MM.1S (cell line): ENCODE measurements around the gene OASL.

ENCODE experiments used
- DNase-seq: peaks from one replicate; pipeline ENCODE4 v3.0.0-alpha.2; 2015
- H2AFZ ChIP-seq: fragments of 300-600 bp; sonication (generic); 2 replicates; pipeline ENCODE4 v1.6.0; 2016; ENCODE audit warnings: antibody characterized with exemption, low read length
- H3F3A ChIP-seq: fragments of 300-600 bp; sonication (generic); 2 replicates; pipeline ENCODE4 v1.6.1; 2016; ENCODE audit warnings: mild to moderate bottlenecking, antibody characterized with exemption, low read length, moderate library complexity, mixed read lengths; ENCODE audit not compliant: insufficient read depth
- H3K27ac ChIP-seq: fragments of 300-600 bp; sonication (generic); 2 replicates; pipeline ENCODE4 v1.5.1; 2016; ENCODE audit warnings: mild to moderate bottlenecking, low read length
- H3K27me3 ChIP-seq: fragments of 300-600 bp; sonication (generic); replicated peaks from 2 replicates; pipeline ENCODE4 v1.6.0; 2016; ENCODE audit warnings: low read length; ENCODE audit not compliant: insufficient read depth
- H3K36me3 ChIP-seq: fragments of 300-600 bp; sonication (generic); replicated peaks from 2 replicates; pipeline ENCODE4 v1.6.1; 2016; ENCODE audit warnings: mild to moderate bottlenecking, low read length, mixed read lengths; ENCODE audit not compliant: insufficient read depth
- H3K4me1 ChIP-seq: fragments of 300-600 bp; sonication (generic); 2 replicates; pipeline ENCODE4 v1.6.1; 2016; ENCODE audit warnings: low read length, mixed read lengths
- H3K4me2 ChIP-seq: fragments of 300-600 bp; sonication (generic); 2 replicates; pipeline ENCODE4 v1.6.0; 2016; ENCODE audit warnings: low read depth, low read length
- H3K4me3 ChIP-seq: fragments of 300-600 bp; sonication (generic); 2 replicates; pipeline ENCODE4 v1.5.1; 2016; ENCODE audit warnings: low read length, mixed read lengths
- H3K79me2 ChIP-seq: fragments of 300-600 bp; sonication (generic); 2 replicates; pipeline ENCODE4 v1.6.1; 2016; ENCODE audit warnings: mixed run types, low read length, mixed read lengths
- H3K9ac ChIP-seq: fragments of 300-600 bp; sonication (generic); 2 replicates; pipeline ENCODE4 v1.6.1; 2016; ENCODE audit warnings: low read length, mixed read lengths
- H3K9me2 ChIP-seq: fragments of 300-600 bp; sonication (generic); replicated peaks from 2 replicates; pipeline ENCODE4 v1.6.1; 2016; ENCODE audit warnings: mild to moderate bottlenecking, low read length, mixed read lengths; ENCODE audit not compliant: insufficient read depth
- H3K9me3 ChIP-seq: fragments of 300-600 bp; sonication (generic); replicated peaks from 2 replicates; pipeline ENCODE4 v1.6.1; 2016; ENCODE audit warnings: mild to moderate bottlenecking, low read length, mixed read lengths; ENCODE audit not compliant: insufficient read depth
- H4K20me1 ChIP-seq: fragments of 300-600 bp; sonication (generic); 2 replicates; pipeline ENCODE4 v1.6.1; 2016; ENCODE audit warnings: mild to moderate bottlenecking, low read length, moderate library complexity, mixed read lengths; ENCODE audit not compliant: insufficient read depth
- EZH2 ChIP-seq: fragments of 300-600 bp; sonication (generic); optimal IDR thresholded peaks from 2 replicates; pipeline ENCODE3; 2017; ENCODE audit warnings: low read depth, mild to moderate bottlenecking, antibody characterized with exemption, low read length, mixed read lengths
- EZH2phosphoT487 ChIP-seq: fragments of 300-600 bp; sonication (generic); IDR thresholded peaks from 2 replicates; pipeline ENCODE4 v1.6.1; 2018; ENCODE audit warnings: antibody characterized with exemption, low read length
- TF ChIP-seq, protein P1 (sequence below): fragments of 300-600 bp; sonication (generic); IDR thresholded peaks from 2 replicates; pipeline ENCODE4 v1.5.1; 2016; ENCODE audit warnings: antibody characterized with exemption, low read length, mixed read lengths

The OASL gene

DNA sequence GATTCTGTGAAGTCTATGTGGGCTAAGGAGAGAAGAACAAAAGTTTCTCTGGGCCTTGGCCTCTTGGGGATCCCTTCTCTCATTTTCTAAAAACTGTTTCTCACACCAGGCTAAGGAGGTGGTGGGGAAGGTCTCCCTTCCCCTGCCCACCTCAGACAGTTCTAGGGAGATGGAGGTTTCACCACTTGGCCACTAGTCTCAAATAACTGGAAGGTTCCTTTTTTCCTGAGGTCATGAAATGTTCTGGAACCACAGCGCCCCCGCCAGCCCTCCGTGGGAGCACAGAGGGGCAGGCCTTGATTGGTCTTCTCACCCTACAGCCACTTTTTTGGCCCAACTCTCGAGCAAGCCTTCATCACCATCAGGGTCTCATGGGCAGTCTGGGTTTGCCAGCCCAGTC, 35.4 kb downstream of the OASL start:
- Histone ChIP-seq H3K79me2 (no peaks in the 10 kb centered on the region), H3K9ac (no peak overlapping the region), H3K4me3 (no peak overlapping the region), H3K9me2 (no peaks in the 10 kb centered on the region), H3F3A (no peaks in the 10 kb centered on the region), H2AFZ (no peak overlapping the region), H3K9me3 (no peaks in the 10 kb centered on the region), H3K27me3 (no peaks in the 10 kb centered on the region), H3K36me3 (no peaks in the 10 kb centered on the region), H3K4me1 (no peaks in the 10 kb centered on the region), H4K20me1 (no peaks in the 10 kb centered on the region), H3K4me2 (no peak overlapping the region), H3K27ac (no peak overlapping the region)
- DNase-seq = no peak
- TF ChIP-seq, protein P1, sequence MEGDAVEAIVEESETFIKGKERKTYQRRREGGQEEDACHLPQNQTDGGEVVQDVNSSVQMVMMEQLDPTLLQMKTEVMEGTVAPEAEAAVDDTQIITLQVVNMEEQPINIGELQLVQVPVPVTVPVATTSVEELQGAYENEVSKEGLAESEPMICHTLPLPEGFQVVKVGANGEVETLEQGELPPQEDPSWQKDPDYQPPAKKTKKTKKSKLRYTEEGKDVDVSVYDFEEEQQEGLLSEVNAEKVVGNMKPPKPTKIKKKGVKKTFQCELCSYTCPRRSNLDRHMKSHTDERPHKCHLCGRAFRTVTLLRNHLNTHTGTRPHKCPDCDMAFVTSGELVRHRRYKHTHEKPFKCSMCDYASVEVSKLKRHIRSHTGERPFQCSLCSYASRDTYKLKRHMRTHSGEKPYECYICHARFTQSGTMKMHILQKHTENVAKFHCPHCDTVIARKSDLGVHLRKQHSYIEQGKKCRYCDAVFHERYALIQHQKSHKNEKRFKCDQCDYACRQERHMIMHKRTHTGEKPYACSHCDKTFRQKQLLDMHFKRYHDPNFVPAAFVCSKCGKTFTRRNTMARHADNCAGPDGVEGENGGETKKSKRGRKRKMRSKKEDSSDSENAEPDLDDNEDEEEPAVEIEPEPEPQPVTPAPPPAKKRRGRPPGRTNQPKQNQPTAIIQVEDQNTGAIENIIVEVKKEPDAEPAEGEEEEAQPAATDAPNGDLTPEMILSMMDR = no peak
- TF ChIP-seq EZH2 (no peak), EZH2phosphoT487 (no peak)

DNA sequence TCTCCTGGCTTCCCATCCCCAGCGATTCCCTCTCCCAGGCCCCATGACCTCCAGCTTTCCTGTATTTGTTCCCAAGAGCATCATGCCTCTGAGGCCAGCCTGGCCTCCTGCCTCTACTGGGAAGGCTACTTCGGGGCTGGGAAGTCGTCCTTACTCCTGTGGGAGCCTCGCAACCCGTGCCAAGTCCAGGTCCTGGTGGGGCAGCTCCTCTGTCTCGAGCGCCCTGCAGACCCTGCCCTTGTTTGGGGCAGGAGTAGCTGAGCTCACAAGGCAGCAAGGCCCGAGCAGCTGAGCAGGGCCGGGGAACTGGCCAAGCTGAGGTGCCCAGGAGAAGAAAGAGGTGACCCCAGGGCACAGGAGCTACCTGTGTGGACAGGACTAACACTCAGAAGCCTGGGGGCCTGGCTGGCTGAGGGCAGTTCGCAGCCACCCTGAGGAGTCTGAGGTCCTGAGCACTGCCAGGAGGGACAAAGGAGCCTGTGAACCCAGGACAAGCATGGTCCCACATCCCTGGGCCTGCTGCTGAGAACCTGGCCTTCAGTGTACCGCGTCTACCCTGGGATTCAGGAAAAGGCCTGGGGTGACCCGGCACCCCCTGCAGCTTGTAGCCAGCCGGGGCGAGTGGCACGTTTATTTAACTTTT, 37.1 kb downstream of the OASL start:
- H3K9me2 ChIP-seq = no peaks in the 10 kb centered on the region
- no peaks in the 10 kb centered on the region for H3K9me3 ChIP-seq
- H3K36me3 ChIP-seq = no peaks in the 10 kb centered on the region
- H3K9ac ChIP-seq = no peak overlapping the region
- no peaks in the 10 kb centered on the region for H3K79me2 ChIP-seq
- H3K27ac ChIP-seq = no peak overlapping the region
- H3K4me1 ChIP-seq = no peaks in the 10 kb centered on the region
- DNase-seq = no peak
- H3K27me3 ChIP-seq = no peaks in the 10 kb centered on the region
- no peaks in the 10 kb centered on the region for H4K20me1 ChIP-seq
- H3F3A ChIP-seq = no peaks in the 10 kb centered on the region
- no peak overlapping the region for H2AFZ ChIP-seq
- TF ChIP-seq EZH2phosphoT487 (no peak), EZH2 (no peak)
- TF ChIP-seq, protein P1 = no peak
- no peak overlapping the region for H3K4me3 ChIP-seq
- no peak overlapping the region for H3K4me2 ChIP-seq

DNA sequence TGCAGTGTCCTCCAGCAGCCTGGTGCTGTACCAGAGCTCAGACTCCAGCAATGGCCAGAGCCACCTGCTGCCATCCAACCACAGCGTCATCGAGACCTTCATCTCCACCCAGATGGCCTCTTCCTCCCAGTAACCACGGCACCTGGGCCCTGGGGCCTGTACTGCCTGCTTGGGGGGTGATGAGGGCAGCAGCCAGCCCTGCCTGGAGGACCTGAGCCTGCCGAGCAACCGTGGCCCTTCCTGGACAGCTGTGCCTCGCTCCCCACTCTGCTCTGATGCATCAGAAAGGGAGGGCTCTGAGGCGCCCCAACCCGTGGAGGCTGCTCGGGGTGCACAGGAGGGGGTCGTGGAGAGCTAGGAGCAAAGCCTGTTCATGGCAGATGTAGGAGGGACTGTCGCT, 38.0 kb downstream of the OASL start:
- Histone ChIP-seq H3K9me2 (no peaks in the 10 kb centered on the region), H3K4me3 (no peak overlapping the region), H3K36me3 (no peaks in the 10 kb centered on the region), H3K4me2 (no peak overlapping the region), H3K9me3 (no peaks in the 10 kb centered on the region), H2AFZ (no peak overlapping the region), H3K9ac (no peak overlapping the region), H3F3A (no peaks in the 10 kb centered on the region), H3K4me1 (no peaks in the 10 kb centered on the region), H3K27me3 (no peaks in the 10 kb centered on the region), H3K27ac (no peak overlapping the region), H4K20me1 (no peaks in the 10 kb centered on the region), H3K79me2 (no peaks in the 10 kb centered on the region)
- DNase-seq = no peak
- TF ChIP-seq, protein P1 = no peak
- TF ChIP-seq EZH2 (no peak), EZH2phosphoT487 (no peak)
